ENCODE data around the gene ZNF683. TPM values are rescaled to one million over a fixed set of nuclear protein-coding genes. Genes with fewer than 3 reads are reported as not detected.

Gene ZNF683
- total RNA-seq, 2 donors from 2014 or later = not detected

GRCh38 chr1:26324550-26324949 lies 48.0 kb downstream of the ZNF683 start:
- Mint-ChIP-seq H3K27ac (no peak overlapping the region), H3K36me3 (ENCODE audit: low read depth) (peaks cover 35% of the 10 kb centered on the region), H3K9me3 (no peaks in the 10 kb centered on the region), H3K4me3 (no peak overlapping the region), H3K4me1 (peaks cover 11% of the 10 kb centered on the region), H3K27me3 (ENCODE audit: insufficient read depth) (no peaks in the 10 kb centered on the region)
- H3K27me3 ChIP-seq (ENCODE audit: control insufficient read depth, insufficient read depth, low read length, poor library complexity, severe bottlenecking) = no peaks in the 10 kb centered on the region
- DNase-seq = no peak
- no peak overlapping the region for H3K27ac ChIP-seq (ENCODE audit: low read depth, low read length)
- H3K9me3 ChIP-seq (ENCODE audit: control insufficient read depth, low read length) = no peaks in the 10 kb centered on the region
- 89 to 93% methylated on average over 2 to 3 of the region's 3 CpGs for WGBS, 2 experiments (ENCODE audit: insufficient coverage in 1 of 2, insufficient read length in 1 of 2)
- H3K4me1 ChIP-seq (ENCODE audit: control insufficient read depth, insufficient read depth, low read length) = no peaks in the 10 kb centered on the region
- H3K4me3 ChIP-seq (ENCODE audit: low read length) = no peak overlapping the region
- no peak overlapping the region for H3K9ac ChIP-seq (ENCODE audit: extremely low read depth, low read length, poor library complexity, severe bottlenecking)
- H3K36me3 ChIP-seq (ENCODE audit: control insufficient read depth, insufficient read depth, low read length) = no peaks in the 10 kb centered on the region
- TF ChIP-seq CTCF (conservative IDR thresholded peaks at IDR 0.05) = no peak

- no peaks in the 10 kb centered on the region for H3K27me3 Mint-ChIP-seq (ENCODE audit: insufficient read depth)
- WGBS, 2 experiments (ENCODE audit: insufficient coverage in 1 of 2, insufficient read length in 1 of 2) = 84 to 90% methylated on average over 2 of the region's 2 CpGs
- Histone ChIP-seq H3K27ac (ENCODE audit: low read depth, low read length) (no peak overlapping the region), H3K36me3 (ENCODE audit: control insufficient read depth, insufficient read depth, low read length) (no peaks in the 10 kb centered on the region), H3K9ac (ENCODE audit: extremely low read depth, low read length, poor library complexity, severe bottlenecking) (no peak overlapping the region), H3K27me3 (ENCODE audit: control insufficient read depth, insufficient read depth, low read length, poor library complexity, severe bottlenecking) (no peaks in the 10 kb centered on the region), H3K4me3 (ENCODE audit: low read length) (no peak overlapping the region), H3K4me1 (ENCODE audit: control insufficient read depth, insufficient read depth, low read length) (no peaks in the 10 kb centered on the region), H3K9me3 (ENCODE audit: control insufficient read depth, low read length) (no peaks in the 10 kb centered on the region)
- TF ChIP-seq CTCF (conservative IDR thresholded peaks at IDR 0.05) = no peak
- H3K36me3 Mint-ChIP-seq (ENCODE audit: low read depth) = peaks cover 35% of the 10 kb centered on the region
- H3K27ac Mint-ChIP-seq = no peak overlapping the region
- no peaks in the 10 kb centered on the region for H3K9me3 Mint-ChIP-seq
- peaks cover 11% of the 10 kb centered on the region for H3K4me1 Mint-ChIP-seq
- no peak overlapping the region for H3K4me3 Mint-ChIP-seq
- DNase-seq = no peak
Measured at GRCh38 chr1:26323382-26323781, 49.2 kb downstream of the ZNF683 start.

- Histone ChIP-seq H3K9ac (ENCODE audit: extremely low read depth, low read length, poor library complexity, severe bottlenecking) (no peak overlapping the region), H3K36me3 (ENCODE audit: control insufficient read depth, insufficient read depth, low read length) (no peaks in the 10 kb centered on the region), H3K4me3 (ENCODE audit: low read length) (no peak overlapping the region), H3K27ac (ENCODE audit: low read depth, low read length) (no peak overlapping the region), H3K4me1 (ENCODE audit: control insufficient read depth, insufficient read depth, low read length) (no peaks in the 10 kb centered on the region), H3K9me3 (ENCODE audit: control insufficient read depth, low read length) (no peaks in the 10 kb centered on the region), H3K27me3 (ENCODE audit: control insufficient read depth, insufficient read depth, low read length, poor library complexity, severe bottlenecking) (no peaks in the 10 kb centered on the region)
- Mint-ChIP-seq H3K9me3 (no peaks in the 10 kb centered on the region), H3K4me3 (no peak overlapping the region), H3K36me3 (ENCODE audit: low read depth) (peaks cover 35% of the 10 kb centered on the region), H3K4me1 (peaks cover 23% of the 10 kb centered on the region), H3K27ac (no peak overlapping the region), H3K27me3 (ENCODE audit: insufficient read depth) (no peaks in the 10 kb centered on the region)
- no peak for TF ChIP-seq CTCF (conservative IDR thresholded peaks at IDR 0.05)
- 83 to 86% methylated on average over 1 to 10 of the region's 10 CpGs for WGBS, 2 experiments (ENCODE audit: insufficient coverage in 1 of 2, insufficient read length in 1 of 2)
- DNase-seq = no peak
Measured at GRCh38 chr1:26322042-26322331, 50.6 kb downstream of the ZNF683 start.

All from endodermal cell (in vitro differentiated cells).